A673 (cell line): ENCODE data around the gene POLE.

ENCODE experiments used
- CTCF ChIP-seq: fragments of 300-800, 200-600 bp; sonication (generic); conservative IDR thresholded peaks from 2 replicates; pipeline ENCODE4 v1.5.1; 2017; ENCODE audit warnings: low read depth, mild to moderate bottlenecking, antibody characterized with exemption, low read length, moderate library complexity, mixed read lengths
- EZH2 ChIP-seq: fragments of 200-600 bp; sonication (generic); IDR thresholded peaks from 2 replicates; pipeline ENCODE4 v1.6.1; 2017; ENCODE audit warnings: borderline replicate concordance, low read depth, mild to moderate bottlenecking, mixed read lengths, antibody characterized with exemption, low read length; ENCODE audit not compliant: poor library complexity, severe bottlenecking

- no peak for TF ChIP-seq CTCF
- TF ChIP-seq EZH2, result no peak
Measured at GRCh38 chr12:132617135-132617701, 69.9 kb downstream of the POLE start.
